Measurements from ENCODE around the gene EPYC.

Gene EPYC

DNA sequence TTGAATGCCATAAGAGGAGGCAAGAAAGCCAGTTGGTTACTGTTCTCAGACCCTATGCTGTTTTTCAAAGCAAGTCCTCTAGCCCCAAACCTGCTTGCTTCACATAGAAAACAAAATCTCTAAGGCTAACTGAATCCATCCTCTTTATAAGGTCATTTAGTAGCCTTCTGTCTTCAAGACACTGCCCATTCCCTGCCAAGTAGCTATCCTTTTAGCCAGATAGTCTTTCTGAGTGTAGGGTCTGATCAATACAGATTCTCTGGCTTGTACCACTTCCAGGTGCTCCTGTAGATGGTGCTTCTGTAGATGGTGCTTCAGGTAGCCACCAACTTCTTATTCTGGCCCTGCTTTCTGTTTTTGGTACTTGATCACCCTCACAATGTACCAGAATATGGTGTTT, 33.9 kb downstream of the EPYC start:
- no peaks in the 10 kb centered on the region for H3K36me3 ChIP-seq (ENCODE audit: insufficient read depth, low read length)

DNA sequence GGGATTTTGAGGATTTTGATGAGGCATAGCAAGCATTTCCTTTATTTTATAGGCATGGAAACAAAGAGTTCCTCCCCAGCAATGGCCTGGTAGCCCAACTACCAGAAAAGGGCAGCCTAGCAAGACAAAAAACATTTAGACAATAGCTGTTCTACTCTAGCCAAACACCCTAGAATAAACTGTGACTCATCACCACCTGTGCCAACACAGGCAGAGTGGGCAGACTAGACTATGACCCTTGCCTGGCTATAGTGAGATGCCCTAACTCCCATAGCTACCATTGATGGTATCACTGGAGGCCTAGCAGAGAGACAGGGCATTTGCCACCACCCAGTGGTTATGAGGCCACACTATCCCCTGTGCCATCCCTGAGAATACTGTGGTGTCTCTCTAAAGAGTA, 34.3 kb downstream of the EPYC start:
- H3K9me3 ChIP-seq (ENCODE audit: insufficient read depth, low read depth, low read length) = no peaks in the 10 kb centered on the region
- H3K4me3 ChIP-seq (ENCODE audit: low read length) = no peak overlapping the region
- no peaks in the 10 kb centered on the region for H3K4me1 ChIP-seq (ENCODE audit: insufficient read depth, low read length)
- H3K27ac ChIP-seq (ENCODE audit: low read depth, low read length) = no peak overlapping the region
- no peak overlapping the region for H3K9ac ChIP-seq (ENCODE audit: low read depth, low read length)
- no peaks in the 10 kb centered on the region for H3K27me3 ChIP-seq (ENCODE audit: insufficient read depth, low read length)
- no peaks in the 10 kb centered on the region for H3K36me3 ChIP-seq (ENCODE audit: insufficient read depth, low read length)

More for the DNA sequence above, 33.9 kb downstream of the EPYC start:
- Histone ChIP-seq H3K9ac (ENCODE audit: low read depth, low read length) (no peak overlapping the region), H3K9me3 (ENCODE audit: insufficient read depth, low read depth, low read length) (no peaks in the 10 kb centered on the region), H3K4me1 (ENCODE audit: insufficient read depth, low read length) (no peaks in the 10 kb centered on the region), H3K27ac (ENCODE audit: low read depth, low read length) (no peak overlapping the region), H3K27me3 (ENCODE audit: insufficient read depth, low read length) (no peaks in the 10 kb centered on the region), H3K4me3 (ENCODE audit: low read length) (no peak overlapping the region)

DNA sequence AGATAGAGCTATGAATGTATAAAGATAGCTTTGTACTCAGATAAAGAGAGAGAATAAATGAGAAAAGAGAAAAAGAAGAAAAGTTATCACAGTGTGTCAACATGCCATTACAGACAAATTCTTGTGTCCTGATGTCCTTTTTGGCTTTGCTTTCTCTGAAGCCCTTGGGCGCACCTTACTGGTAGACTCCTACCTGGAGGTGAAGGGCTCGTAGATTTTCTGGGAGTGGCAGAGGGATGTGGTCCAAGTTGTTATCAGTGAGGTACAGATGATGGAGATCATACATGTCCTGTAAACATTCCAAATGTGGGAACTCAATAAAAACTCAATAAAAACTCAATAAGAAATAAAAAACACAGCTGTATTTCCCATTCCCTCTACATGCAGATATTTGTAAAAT, 34.9 kb downstream of the EPYC start:
- no peaks in the 10 kb centered on the region for H3K36me3 ChIP-seq (ENCODE audit: insufficient read depth, low read length)
- H3K4me1 ChIP-seq (ENCODE audit: insufficient read depth, low read length) = no peaks in the 10 kb centered on the region
- H3K27ac ChIP-seq (ENCODE audit: low read depth, low read length) = no peak overlapping the region
- no peak overlapping the region for H3K9ac ChIP-seq (ENCODE audit: low read depth, low read length)
- H3K27me3 ChIP-seq (ENCODE audit: insufficient read depth, low read length) = no peaks in the 10 kb centered on the region
- 98% methylated on average over 2 of the region's 2 CpGs for WGBS
- H3K4me3 ChIP-seq (ENCODE audit: low read length) = no peak overlapping the region
- no peaks in the 10 kb centered on the region for H3K9me3 ChIP-seq (ENCODE audit: insufficient read depth, low read depth, low read length)

DNA sequence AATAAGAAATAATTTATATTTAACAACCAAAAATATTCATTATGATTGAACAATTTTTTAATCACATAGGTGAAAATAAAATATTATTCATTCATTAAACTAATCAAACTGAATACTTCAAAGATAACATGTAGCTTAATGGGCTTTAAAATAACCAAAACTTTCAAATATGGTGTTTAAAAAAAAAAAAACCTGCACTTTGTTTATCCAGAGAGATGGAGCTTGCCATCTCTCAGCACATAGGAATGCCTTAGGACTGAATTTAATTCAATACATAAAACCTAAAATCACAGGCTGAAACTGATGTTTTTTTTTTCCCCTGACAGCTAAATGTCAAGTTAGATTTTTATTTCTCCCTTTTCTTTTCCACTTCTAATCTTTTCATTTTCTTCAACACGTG, 35.4 kb downstream of the EPYC start:
- Histone ChIP-seq H3K36me3 (ENCODE audit: insufficient read depth, low read length) (no peaks in the 10 kb centered on the region), H3K4me1 (ENCODE audit: insufficient read depth, low read length) (no peaks in the 10 kb centered on the region), H3K27me3 (ENCODE audit: insufficient read depth, low read length) (no peaks in the 10 kb centered on the region), H3K9ac (ENCODE audit: low read depth, low read length) (no peak overlapping the region), H3K27ac (ENCODE audit: low read depth, low read length) (no peak overlapping the region), H3K4me3 (ENCODE audit: low read length) (no peak overlapping the region), H3K9me3 (ENCODE audit: insufficient read depth, low read depth, low read length) (no peaks in the 10 kb centered on the region)
- WGBS = no CpG with 5 or more reads among the region's 1 CpG

DNA sequence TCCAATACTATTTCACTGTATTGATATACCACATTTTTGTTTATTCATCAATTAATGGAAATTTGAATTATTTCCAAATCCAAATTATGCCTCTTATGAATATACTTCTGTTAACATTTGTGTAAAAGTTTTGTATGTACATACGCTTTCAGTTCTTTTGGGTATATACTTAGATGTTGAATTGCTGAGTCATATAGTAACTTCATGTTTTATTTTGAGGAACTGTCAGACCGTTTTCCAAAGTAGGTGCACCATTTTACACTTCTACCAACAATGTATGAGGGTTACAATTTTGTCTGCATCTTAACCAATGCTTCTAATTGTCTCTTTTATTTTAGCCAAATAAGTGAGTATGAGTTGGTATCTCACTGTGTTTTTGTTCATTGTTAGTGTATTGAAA, 39.6 kb downstream of the EPYC start:
- Histone ChIP-seq H3K9ac (ENCODE audit: low read depth, low read length) (no peak overlapping the region), H3K27ac (ENCODE audit: low read depth, low read length) (no peak overlapping the region), H3K36me3 (ENCODE audit: insufficient read depth, low read length) (no peaks in the 10 kb centered on the region), H3K27me3 (ENCODE audit: insufficient read depth, low read length) (no peaks in the 10 kb centered on the region), H3K4me1 (ENCODE audit: insufficient read depth, low read length) (no peaks in the 10 kb centered on the region), H3K9me3 (ENCODE audit: insufficient read depth, low read depth, low read length) (no peaks in the 10 kb centered on the region), H3K4me3 (ENCODE audit: low read length) (no peak overlapping the region)
- WGBS = 100% methylated on average over 1 of the region's 2 CpGs

DNA sequence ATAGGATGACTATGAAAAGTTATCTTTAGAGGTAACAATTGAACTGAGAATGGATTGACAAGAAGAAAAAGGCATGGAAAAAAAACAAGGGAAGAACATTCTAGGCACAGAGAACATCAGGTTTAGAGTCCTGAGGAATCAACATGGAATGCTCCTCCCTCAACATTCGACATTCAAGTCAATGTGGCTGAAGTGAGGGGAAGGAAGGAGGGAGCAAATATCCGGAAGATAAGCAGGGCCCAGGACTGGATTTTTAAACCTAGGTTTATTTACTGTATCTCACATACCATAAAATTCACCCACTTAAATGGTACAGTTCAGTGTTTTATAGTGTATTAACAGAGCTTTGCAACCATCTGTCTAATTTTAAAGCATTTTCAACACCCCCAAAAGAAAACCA, 40.2 kb downstream of the EPYC start:
- WGBS = no CpG with 5 or more reads among the region's 2 CpGs
- H3K27ac ChIP-seq (ENCODE audit: low read depth, low read length) = no peak overlapping the region
- H3K4me1 ChIP-seq (ENCODE audit: insufficient read depth, low read length) = no peaks in the 10 kb centered on the region
- H3K27me3 ChIP-seq (ENCODE audit: insufficient read depth, low read length) = no peaks in the 10 kb centered on the region
- no peak overlapping the region for H3K9ac ChIP-seq (ENCODE audit: low read depth, low read length)
- no peaks in the 10 kb centered on the region for H3K9me3 ChIP-seq (ENCODE audit: insufficient read depth, low read depth, low read length)
- H3K36me3 ChIP-seq (ENCODE audit: insufficient read depth, low read length) = no peaks in the 10 kb centered on the region
- H3K4me3 ChIP-seq (ENCODE audit: low read length) = no peak overlapping the region

DNA sequence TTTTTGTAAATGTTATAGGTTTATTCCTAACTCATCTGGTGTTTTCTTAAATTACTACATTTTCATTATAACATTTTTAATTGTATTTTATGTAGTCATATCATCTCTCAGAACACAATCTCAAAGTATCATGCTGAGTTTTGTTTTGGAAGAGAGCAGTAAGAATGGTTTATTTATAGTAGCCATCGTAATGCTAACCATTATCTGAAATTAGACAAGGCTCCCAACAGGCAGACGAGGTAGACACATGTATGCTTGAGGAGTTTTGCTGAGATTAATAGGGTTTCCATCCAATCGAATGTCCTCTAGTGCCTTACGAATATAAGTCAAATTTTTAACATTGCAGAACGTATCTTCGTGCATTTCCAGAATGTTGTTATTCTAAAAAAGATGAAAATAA, 40.8 kb downstream of the EPYC start:
- H3K36me3 ChIP-seq (ENCODE audit: insufficient read depth, low read length) = no peaks in the 10 kb centered on the region
- no peak overlapping the region for H3K4me3 ChIP-seq (ENCODE audit: low read length)
- H3K4me1 ChIP-seq (ENCODE audit: insufficient read depth, low read length) = no peaks in the 10 kb centered on the region
- H3K9ac ChIP-seq (ENCODE audit: low read depth, low read length) = no peak overlapping the region
- no peaks in the 10 kb centered on the region for H3K9me3 ChIP-seq (ENCODE audit: insufficient read depth, low read depth, low read length)
- 97% methylated on average over 4 of the region's 6 CpGs for WGBS
- no peaks in the 10 kb centered on the region for H3K27me3 ChIP-seq (ENCODE audit: insufficient read depth, low read length)
- no peak overlapping the region for H3K27ac ChIP-seq (ENCODE audit: low read depth, low read length)

DNA sequence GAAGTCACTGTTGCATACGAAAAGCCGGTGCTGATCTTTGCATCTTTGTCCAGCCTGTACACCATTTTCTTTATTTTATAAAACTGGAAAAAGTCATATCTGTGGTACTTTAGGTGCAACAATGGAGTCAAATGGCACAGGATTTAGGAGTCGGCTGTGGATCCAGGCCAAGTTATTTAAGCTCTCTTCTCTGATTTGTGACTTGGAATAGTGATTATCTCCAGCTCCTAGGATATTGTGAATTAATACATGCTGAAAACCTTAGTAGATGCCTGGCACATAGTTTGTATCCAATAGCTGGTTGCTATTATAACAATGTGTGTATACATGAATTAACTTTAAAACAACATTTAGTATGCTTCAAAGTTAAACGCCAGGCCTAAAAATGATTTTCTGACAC, 43.6 kb downstream of the EPYC start:
- no peak overlapping the region for H3K9ac ChIP-seq (ENCODE audit: low read depth, low read length)
- H3K27ac ChIP-seq (ENCODE audit: low read depth, low read length) = no peak overlapping the region
- H3K4me1 ChIP-seq (ENCODE audit: insufficient read depth, low read length) = no peaks in the 10 kb centered on the region
- H3K4me3 ChIP-seq (ENCODE audit: low read length) = no peak overlapping the region
- H3K36me3 ChIP-seq (ENCODE audit: insufficient read depth, low read length) = no peaks in the 10 kb centered on the region
- no peaks in the 10 kb centered on the region for H3K27me3 ChIP-seq (ENCODE audit: insufficient read depth, low read length)
- H3K9me3 ChIP-seq (ENCODE audit: insufficient read depth, low read depth, low read length) = no peaks in the 10 kb centered on the region
- WGBS = 98% methylated on average over 3 of the region's 4 CpGs

DNA sequence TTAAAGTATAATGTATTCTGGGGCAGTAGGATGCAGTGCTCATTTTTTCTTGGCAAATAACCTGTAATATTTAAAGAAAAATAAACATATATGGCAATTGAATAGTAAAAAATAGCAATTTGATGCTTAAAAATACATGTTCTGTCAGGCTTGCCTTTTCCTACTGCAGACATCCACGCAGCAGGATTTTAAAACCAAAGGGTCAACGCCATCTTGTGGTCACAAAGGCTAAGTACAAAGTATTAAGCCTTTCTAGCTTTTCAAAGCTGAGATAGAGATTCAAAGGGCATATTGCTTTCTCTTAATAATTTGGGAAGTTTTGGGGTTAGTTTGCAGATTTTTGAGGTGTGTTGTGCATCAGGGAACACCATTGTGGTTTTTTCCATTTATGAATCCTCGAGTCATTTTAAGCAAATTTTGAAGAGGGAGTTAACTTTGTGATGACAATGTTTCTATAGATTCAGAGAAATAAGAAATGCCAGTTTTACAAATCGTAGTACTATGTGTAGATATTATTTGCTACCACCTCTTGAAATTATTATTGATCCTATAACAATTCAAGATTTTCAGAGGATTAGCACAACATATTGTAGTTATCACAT, 45.1 kb downstream of the EPYC start:
- Histone ChIP-seq H3K36me3 (ENCODE audit: insufficient read depth, low read length) (no peaks in the 10 kb centered on the region), H3K9me3 (ENCODE audit: insufficient read depth, low read depth, low read length) (no peaks in the 10 kb centered on the region), H3K4me3 (ENCODE audit: low read length) (no peak overlapping the region), H3K9ac (ENCODE audit: low read depth, low read length) (no peak overlapping the region), H3K27ac (ENCODE audit: low read depth, low read length) (no peak overlapping the region), H3K27me3 (ENCODE audit: insufficient read depth, low read length) (no peaks in the 10 kb centered on the region), H3K4me1 (ENCODE audit: insufficient read depth, low read length) (no peaks in the 10 kb centered on the region)
- 7% methylated on average over 3 of the region's 4 CpGs for WGBS

DNA sequence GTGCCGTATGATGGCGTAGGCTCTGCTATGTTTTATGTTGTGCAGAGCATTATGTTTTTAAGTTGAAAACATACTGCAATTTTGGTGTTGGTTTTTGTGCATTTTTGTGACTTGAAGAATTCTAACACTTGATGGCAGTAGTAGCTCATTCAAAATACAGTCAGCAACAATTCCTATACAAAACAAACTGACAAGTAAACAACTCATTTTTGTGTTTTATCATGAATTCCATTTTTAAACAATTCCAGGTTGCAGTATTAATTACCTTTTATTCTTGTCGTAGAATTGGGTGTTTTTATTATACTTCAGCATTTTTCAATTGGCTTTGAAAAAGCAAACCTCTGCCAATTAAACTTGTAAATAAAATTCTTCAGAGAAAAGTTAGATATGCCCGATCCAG, 45.7 kb downstream of the EPYC start:
- Histone ChIP-seq H3K27me3 (ENCODE audit: insufficient read depth, low read length) (no peaks in the 10 kb centered on the region), H3K9me3 (ENCODE audit: insufficient read depth, low read depth, low read length) (no peaks in the 10 kb centered on the region), H3K4me3 (ENCODE audit: low read length) (no peak overlapping the region), H3K36me3 (ENCODE audit: insufficient read depth, low read length) (no peaks in the 10 kb centered on the region), H3K9ac (ENCODE audit: low read depth, low read length) (no peak overlapping the region), H3K27ac (ENCODE audit: low read depth, low read length) (no peak overlapping the region), H3K4me1 (ENCODE audit: insufficient read depth, low read length) (no peaks in the 10 kb centered on the region)
- 96% methylated on average over 2 of the region's 4 CpGs for WGBS

DNA sequence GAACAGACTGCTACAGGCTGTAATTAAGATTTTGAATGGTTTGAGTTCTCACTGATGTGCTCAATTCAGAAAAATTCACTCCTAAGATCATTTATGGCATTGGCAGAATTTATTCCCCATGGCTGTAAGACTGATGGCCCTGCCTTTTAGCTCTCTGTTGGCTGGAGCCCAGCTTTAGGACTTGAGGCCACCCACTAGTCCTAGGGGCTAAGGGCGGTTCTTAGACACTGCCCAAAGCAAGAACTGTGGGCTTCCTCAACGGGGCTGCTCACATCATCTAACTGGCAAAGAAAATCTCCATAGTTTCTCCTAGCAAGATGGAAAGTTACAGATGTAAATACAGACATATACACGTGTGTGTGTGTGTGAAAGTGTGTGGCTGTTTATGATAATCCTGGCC, 46.4 kb downstream of the EPYC start:
- Histone ChIP-seq H3K4me1 (ENCODE audit: insufficient read depth, low read length) (no peaks in the 10 kb centered on the region), H3K9ac (ENCODE audit: low read depth, low read length) (no peak overlapping the region), H3K4me3 (ENCODE audit: low read length) (no peak overlapping the region), H3K36me3 (ENCODE audit: insufficient read depth, low read length) (no peaks in the 10 kb centered on the region), H3K9me3 (ENCODE audit: insufficient read depth, low read depth, low read length) (no peaks in the 10 kb centered on the region), H3K27ac (ENCODE audit: low read depth, low read length) (no peak overlapping the region), H3K27me3 (ENCODE audit: insufficient read depth, low read length) (no peaks in the 10 kb centered on the region)
- 93% methylated on average over 3 of the region's 3 CpGs for WGBS

DNA sequence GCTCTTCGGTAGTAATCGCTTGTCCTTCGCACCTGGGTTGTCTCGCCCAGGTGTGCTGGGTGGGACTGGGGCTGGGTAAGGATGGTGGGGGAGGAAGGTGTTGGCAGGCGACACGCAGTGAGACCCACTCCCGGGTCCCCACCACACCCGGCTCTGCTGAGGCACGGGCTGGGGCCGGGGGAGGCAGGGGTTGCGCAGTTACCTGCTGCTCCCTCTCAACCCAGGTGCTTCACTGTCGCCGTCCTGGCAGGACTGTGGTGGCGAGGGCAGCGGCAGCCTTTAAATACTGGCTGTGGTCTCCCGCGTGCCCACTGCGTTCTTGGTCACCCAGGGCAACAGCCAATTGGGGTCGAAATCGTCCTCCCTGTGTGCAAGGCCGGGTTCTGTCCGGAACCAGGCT, 49.9 kb downstream of the EPYC start, which contains the start of gene CCER1:
Gene CCER1, minus strand, starts transcription at position 256 of the 400 bp plus-strand sequence. CDS start 434 bp downstream, outside the sequence.
- H3K4me3 ChIP-seq (ENCODE audit: low read length) = no peak within 1 kb of the TSS
- no peak within 1 kb of the TSS for H3K27ac ChIP-seq (ENCODE audit: low read depth, low read length)
- no peak within 1 kb of the TSS for H3K9ac ChIP-seq (ENCODE audit: low read depth, low read length)
- no peaks in the 10 kb centered on the region for H3K27me3 ChIP-seq (ENCODE audit: insufficient read depth, low read length)
- 97% methylated on average over 22 of the region's 22 CpGs for WGBS
- no peaks in the 10 kb centered on the region for H3K4me1 ChIP-seq (ENCODE audit: insufficient read depth, low read length)
- H3K9me3 ChIP-seq (ENCODE audit: insufficient read depth, low read depth, low read length) = no peaks in the 10 kb centered on the region
- no peaks in the 10 kb centered on the region for H3K36me3 ChIP-seq (ENCODE audit: insufficient read depth, low read length)

Data from HUES64 (cell line).